IPS-18c (cell line): Measurements from ENCODE around the gene ANKRD27.
"Not testable (repeated sequence)": the region's sequence is repeated elsewhere in the genome, so short reads cannot be mapped to it uniquely, and the experiment has no call there.

Experiments
- H3K4me3 ChIP-seq: 2 replicates; pipeline ENCODE4 v1.7.0; 2013; ENCODE audit warnings: low read depth, mild to moderate bottlenecking, low read length, moderate library complexity; ENCODE audit not compliant: insufficient read depth
- H3K9me3 ChIP-seq: one replicate; pipeline ENCODE4 v1.6.1; 2013; ENCODE audit warnings: mild to moderate bottlenecking, low read length, moderate library complexity; ENCODE audit not compliant: control insufficient read depth, insufficient read depth

Gene ANKRD27

DNA sequence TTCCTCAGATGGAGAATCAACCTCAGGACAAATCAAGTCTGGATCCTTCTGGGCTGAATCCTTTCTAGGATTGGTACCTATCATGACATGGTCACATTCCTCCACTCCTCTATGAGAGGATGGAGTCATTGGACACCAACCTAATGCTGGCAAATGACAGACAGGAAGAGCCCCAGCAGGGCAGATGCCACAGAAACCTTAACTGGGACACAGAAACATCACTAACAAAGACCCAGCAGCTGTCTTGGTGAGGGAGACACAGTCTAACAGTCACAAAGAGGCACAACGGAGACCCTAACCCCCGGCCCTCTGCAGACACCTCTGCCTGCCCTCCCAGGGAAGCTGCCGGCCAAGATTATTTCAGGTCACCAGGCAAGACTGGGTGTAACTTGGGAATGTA lies 2.1 kb downstream of the ANKRD27 start:
- Histone ChIP-seq H3K4me3 (no peak overlapping the region), H3K9me3 (peaks cover 5% of the 10 kb centered on the region)

DNA sequence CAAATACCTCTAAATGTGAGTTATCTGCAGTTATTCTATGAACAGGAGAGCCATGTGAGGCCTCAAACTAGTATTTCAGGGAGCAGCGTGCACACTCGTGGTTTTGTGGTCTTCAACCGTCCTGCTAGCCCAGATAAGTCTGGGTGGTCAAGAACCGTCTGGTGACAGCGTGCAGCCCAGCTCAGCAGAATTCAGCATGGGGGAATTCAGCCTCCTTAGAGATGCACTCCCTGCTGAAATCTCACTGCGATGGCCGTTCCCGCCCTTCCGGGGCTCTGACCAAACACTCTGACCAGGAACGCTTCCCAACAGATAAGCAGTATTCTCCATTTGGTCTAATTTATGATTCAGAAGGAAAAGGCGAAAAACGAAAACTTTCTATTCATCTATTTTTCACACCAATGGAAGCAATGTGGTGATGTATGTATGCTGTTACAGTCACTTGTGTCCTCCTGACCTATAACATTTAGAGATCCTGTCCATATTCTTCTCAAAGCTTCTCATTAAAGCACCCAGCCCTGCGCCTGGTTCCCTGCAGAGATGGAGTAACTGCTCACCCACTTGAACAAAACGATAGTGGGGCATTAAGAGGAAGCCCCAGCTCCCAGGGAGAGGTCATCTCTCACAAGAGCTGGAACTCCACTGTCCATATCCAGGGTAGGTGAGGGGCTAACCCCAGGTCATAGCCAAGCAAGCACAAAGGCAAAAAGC lies 2.9 kb downstream of the ANKRD27 start:
- Histone ChIP-seq H3K9me3 (peaks cover 5% of the 10 kb centered on the region), H3K4me3 (no peak overlapping the region)

DNA sequence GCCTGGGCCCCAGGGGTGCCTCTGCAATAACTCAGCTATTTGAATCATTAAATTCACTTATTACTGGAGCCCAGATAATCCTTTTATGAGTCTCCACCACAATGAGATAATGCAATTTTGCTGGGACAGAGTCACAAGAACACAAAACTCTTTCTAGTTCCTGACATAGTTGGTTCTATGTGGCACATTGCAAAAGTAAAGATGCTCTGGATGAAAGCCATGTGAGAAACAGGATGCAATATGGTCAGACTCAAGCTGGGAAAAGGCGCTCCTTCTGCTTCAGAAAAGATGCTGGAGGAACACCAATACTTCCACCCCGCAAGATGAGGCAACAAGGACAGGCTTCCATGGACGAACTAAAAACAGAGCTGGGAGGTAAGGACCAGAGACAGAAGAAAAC lies 5.7 kb downstream of the ANKRD27 start:
- no peak overlapping the region for H3K4me3 ChIP-seq
- H3K9me3 ChIP-seq = peaks cover 3% of the 10 kb centered on the region

DNA sequence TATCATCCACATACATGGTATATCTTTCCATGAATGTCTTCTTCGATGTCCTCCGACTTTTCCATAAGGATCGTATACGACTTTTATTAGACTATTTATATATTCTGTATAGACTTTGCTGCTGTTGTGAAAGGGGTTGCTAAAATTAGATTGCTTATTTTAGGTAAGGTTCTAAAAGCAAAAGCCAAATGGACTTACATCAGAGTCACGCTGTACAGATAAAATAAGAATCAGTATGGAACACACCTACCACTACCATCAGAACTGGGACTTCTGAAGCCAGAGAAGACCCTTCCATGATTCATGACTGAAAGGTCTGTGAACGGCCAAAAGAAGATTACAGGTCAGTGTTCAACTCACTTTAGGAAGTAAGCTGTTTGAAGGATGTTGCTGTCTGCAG lies 8.9 kb downstream of the ANKRD27 start:
- no peaks in the 10 kb centered on the region for H3K9me3 ChIP-seq
- H3K4me3 ChIP-seq = no peak overlapping the region

DNA sequence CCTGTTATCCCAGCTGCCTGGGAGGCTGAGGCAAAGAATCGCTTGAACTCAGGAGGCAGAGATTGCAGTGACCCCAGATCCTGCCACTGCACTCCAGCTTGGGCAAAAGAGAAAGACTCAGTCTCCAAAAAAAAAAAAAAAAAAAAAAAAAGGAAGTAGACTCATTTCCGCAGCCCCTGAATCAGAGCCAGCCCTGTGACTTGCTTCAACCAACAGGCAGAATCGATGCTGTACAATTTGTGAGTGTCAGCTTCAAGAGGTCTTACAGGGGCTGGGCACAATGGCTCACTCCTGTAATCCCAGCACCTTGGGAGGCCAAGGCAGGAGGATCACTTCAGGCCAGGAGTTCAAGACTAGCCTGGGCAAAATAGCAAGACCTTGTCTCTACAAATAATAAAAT lies 12.8 kb downstream of the ANKRD27 start:
- H3K4me3 ChIP-seq = no peak overlapping the region
- no peaks in the 10 kb centered on the region for H3K9me3 ChIP-seq

DNA sequence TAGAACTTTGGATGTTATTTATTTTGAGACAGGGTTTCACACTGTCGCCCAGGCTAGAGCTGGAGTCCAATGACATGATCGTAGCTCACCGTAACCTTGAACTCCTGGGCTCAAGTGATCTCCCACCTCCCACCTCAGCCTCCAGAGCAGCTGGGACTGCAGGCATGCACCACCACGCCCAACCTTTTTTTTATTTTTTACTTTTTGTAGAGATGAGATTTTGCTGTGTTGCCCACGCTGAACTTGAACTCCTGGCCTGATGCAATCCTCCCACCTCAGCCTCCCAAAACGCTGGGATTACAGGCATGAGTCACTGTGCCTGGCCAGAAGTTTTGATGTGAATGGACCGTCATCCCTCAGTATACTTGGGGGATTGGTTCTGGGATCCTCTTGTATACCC lies 13.7 kb downstream of the ANKRD27 start:
- H3K4me3 ChIP-seq = no peak overlapping the region
- no peaks in the 10 kb centered on the region for H3K9me3 ChIP-seq

DNA sequence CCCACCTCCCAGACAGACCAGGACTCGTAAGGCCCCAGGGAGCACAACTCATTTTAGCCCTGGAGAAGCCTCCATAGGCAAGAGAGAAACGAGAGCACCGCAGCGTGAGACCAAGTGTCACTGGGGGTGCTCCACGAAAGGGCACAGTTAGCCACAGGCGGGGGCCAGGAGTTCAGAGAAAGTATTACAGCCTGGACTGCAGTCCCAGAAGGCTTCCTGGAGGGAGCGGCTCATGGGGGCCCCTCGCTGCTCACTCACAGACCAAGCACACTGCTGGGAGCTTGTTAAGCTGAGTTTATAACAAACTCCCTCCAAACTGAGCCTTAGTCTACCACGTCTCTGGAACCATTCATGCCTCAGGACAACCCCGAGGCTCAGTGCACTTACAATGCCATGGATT lies 16.5 kb downstream of the ANKRD27 start:
- H3K9me3 ChIP-seq = no peaks in the 10 kb centered on the region
- H3K4me3 ChIP-seq = no peak overlapping the region

DNA sequence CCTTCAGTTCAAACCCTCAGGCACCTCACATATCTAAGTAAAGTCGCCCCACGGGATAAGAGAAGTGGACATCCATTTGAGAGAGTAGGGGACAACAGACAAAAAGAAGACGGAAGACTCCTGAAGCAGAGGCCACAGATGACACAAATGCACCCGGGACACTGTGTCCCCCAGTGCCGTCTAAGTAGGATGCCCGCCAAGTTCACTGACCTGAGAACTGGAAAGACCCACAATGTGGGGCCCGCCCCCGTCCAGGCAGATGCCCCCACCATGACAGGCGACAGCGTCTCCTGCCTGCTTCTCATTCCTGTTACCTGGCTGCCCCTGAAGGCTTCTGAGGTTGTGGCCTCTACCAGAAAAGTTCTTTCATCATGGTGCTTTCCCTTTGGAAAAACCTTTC lies 16.9 kb downstream of the ANKRD27 start:
- H3K9me3 ChIP-seq = no peaks in the 10 kb centered on the region

DNA sequence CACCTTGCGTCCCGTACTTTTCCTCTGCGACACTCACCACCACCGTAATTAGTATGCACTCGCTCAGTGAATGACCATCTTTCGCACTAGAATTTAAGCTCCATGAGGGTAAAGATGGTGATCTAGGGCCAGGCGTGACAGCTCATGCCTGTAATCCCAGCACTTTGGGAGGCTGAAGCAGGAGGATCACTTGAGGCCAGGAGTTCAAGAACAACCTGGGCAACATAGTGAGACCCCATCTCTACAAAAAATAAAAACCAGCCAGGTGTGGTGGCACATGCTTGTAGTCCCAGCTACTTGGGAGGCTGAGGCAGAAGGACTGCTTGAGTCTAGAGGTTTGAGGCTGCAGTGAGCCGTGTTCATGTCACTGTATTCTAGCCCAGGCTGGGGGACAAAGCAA lies 18.6 kb downstream of the ANKRD27 start:
- H3K4me3 ChIP-seq, H3K9me3 ChIP-seq: not testable (repeated sequence)

More for the DNA sequence above, 16.9 kb downstream of the ANKRD27 start:
- no peak overlapping the region for H3K4me3 ChIP-seq

DNA sequence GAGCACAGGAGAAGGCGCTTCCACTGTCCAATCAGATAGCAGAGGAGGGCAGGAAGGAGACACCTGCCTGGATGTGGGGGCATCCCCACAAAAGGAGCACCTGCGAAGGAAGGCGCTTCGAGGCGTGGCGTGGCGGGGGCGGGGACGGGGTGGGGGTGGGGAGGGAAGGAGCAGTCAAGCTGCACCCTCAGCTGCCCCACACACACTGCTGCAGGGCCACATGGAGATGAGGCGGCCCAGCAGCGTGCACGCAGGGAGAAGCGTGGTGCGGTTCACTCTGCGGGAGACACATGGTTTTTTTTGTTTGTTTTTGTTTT lies 21.4 kb downstream of the ANKRD27 start:
- no peaks in the 10 kb centered on the region for H3K9me3 ChIP-seq

DNA sequence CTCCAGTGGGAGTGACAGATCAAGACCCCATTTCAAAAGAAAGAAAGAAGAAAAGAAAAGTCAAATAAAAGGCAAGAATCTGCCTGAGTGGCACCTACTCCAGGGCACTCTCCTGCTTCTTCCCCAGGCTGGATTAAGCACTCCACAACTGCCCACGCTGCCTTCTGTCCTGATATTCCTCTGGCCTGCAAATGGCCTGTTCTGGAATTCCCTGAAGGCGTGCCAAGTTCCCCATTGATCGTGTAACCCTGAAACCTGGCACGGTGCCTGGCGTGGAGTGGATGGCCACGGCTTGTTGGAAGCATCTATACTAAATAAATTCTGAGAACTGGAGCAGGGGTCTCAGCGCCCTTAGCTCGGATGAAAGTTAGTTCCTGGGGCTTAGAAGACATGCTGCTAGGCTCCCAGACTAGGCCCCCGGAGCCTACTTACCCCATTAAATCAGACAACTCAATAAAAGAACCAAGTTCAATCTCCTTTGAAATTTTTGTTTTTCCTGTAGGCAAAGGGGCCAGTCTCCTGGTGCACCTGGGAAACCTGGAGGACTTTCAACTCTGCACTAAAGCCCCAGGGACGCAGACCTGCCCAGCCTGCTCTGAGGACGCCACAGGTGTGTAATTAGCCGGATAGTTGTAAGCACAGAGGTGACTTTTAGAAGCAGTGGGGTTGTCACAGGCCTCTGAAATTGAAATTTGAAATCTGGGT lies 21.9 kb downstream of the ANKRD27 start:
- Histone ChIP-seq H3K4me3 (no peak overlapping the region), H3K9me3 (no peaks in the 10 kb centered on the region)

More for the DNA sequence above, 21.4 kb downstream of the ANKRD27 start:
- H3K4me3 ChIP-seq = no peak overlapping the region

DNA sequence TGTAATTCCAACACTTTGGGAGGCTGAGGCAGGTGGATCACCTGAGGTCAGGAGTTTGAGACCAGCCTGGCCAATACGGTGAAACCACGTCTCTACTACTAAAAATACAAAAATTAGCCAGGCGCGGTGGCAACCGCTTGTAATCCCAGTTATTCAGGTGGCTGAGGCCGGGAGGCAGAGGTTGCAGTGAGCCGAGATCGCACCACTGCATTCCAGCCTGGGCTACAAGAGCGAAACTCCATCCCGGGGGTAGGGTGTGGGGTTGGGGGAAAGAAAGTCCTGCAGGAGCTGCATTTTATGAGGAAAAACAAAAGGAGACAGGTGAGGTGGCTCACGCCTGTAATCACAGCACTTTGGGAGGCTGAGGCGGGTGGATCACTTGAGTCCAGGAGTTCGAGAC lies 22.6 kb downstream of the ANKRD27 start:
- H3K9me3 ChIP-seq, H3K4me3 ChIP-seq: not testable (repeated sequence)

DNA sequence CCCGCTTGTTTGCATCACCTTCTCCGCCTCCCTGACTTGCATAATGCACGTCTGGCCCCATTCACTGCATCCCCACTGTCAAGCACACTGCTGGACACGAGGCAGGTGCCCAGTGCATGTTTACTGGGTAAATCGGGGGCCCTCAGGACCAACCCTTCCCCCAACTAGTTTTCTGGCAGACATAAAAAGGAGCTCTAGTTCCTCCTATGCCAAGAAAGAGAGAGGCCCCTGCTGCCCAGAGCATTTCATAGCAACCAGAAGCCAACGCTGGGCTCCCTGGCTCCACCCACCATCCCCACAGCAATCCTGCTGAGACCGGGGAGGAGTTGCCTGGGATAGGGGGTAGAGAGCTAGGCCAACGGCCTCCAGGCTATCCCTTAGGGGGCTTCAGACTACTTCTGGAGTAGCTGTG lies 23.2 kb downstream of the ANKRD27 start:
- H3K4me3 ChIP-seq = no peak overlapping the region

DNA sequence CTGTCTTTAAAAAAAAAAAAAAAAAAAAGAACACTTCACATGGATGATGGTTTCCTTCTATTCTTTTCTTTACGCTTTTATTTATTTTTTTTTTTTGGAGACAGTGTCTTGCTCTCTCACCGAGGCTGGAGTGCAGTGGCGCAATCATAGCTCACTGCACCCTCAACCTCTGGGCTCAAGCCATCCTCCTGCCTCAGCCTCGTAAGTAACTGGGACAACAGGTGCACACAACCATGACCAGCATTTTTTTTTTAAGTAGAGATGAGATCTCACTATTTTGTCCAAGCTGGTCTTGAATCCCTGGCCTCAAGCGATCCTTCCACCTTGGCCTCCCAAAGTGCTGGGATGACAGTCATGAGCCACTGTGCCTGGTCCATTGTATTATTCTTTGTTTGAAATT lies 24.3 kb downstream of the ANKRD27 start:
- no peaks in the 10 kb centered on the region for H3K9me3 ChIP-seq

More for the DNA sequence above, 23.2 kb downstream of the ANKRD27 start:
- no peaks in the 10 kb centered on the region for H3K9me3 ChIP-seq

DNA sequence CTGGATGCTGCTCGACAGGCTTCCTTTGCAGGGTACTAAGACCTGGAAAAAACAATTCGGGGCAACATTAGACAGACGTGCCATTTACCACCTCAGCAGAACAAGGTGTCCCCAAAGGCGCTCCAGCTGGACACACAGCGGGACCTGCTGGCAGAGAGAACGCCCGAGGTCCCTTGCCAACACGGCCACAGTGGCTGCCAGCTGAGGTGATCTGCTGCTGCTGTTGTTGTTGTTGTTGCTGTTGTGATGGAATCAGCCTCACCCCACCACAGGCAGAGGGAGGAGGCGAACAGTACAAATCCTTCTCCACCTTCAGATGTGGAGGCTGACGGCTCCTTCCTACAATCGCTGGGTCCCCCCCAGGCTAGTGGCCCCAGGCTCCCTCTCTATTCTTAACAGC lies 25.2 kb downstream of the ANKRD27 start:
- H3K9me3 ChIP-seq = no peaks in the 10 kb centered on the region

More for the DNA sequence above, 24.3 kb downstream of the ANKRD27 start:
- no peak overlapping the region for H3K4me3 ChIP-seq

DNA sequence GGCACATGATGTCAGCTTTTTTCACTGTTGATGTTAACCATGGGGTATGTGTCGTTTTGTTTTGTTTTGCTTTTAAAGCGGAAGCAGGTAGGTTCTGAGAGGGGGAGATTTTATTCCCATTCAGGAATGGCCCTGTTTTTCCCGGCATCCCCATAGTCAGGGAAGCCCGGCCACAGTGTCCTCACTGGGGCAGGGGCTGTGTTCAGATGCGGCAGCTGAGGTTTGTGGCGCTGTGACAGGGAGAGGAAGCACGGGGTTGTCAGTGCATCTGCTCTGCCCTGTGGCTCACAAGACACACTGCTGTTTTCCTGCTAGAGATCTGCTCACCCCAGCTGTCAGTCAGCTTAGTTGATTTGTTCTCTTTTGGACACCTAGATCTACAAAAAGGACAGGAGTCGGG lies 27.6 kb downstream of the ANKRD27 start:
- Histone ChIP-seq H3K4me3 (no peak overlapping the region), H3K9me3 (no peaks in the 10 kb centered on the region)

More for the DNA sequence above, 25.2 kb downstream of the ANKRD27 start:
- no peak overlapping the region for H3K4me3 ChIP-seq

DNA sequence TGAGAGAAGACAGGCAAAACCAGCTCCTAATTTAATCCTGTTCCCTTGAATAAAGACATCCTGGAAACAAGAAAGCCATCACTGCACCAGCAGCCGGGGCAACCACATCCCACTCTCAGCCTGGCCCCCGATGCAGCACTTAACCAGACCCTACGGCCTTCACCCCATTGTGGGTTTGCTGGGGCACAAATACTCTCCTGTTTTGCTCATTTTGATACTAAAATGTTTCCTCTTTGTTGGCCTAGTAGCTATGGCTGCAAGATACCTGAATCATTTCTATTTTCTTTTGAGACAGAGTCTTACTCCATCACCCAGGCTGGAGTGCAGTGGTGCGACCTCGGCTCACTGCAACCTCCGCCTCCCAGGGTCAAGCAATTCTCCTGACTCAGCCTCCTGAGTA lies 28.4 kb downstream of the ANKRD27 start:
- H3K9me3 ChIP-seq = no peaks in the 10 kb centered on the region
- no peak overlapping the region for H3K4me3 ChIP-seq

DNA sequence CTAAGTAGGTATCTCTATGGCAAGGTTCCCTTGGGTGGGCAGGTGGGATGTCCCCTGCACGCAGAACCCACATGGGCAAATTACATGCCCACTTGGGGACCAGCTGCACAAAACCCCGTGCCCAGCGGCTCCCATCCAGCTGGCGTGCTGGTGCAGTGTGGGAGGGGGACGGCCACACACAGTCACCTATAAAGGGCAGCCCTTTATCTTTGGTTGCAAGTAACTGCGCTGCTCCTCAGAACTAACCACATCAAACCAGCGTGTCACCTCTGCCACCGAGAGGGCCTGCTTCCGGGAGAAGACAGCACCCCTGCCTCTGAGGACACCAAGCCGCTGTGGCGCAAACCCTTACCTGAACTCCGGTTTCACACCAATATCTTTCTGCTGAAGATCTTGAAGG lies 32.2 kb downstream of the ANKRD27 start:
- Histone ChIP-seq H3K4me3 (no peak overlapping the region), H3K9me3 (no peaks in the 10 kb centered on the region)

DNA sequence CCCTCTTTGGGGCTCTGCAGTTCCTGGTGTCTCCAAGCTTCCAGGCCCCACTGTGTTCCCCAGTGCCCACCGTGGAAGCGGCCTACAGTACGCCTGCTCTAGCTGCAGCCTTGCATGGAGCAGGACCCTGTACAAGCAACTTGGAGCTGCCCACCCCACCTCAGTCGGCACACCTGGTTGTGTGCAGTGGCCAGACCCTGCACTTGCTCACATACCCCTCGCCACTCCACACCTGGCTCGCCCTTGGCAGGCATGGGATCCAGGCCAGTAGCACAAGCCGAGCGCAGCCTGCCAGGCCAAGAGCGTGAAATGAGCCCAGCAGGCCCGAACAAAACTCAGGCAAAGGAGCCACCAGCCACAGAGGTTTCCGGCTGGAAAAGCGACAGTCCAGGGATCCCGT lies 36.4 kb downstream of the ANKRD27 start:
- H3K9me3 ChIP-seq = peaks cover 2% of the 10 kb centered on the region
- no peak overlapping the region for H3K4me3 ChIP-seq
